Left renal pelvis (tissue), 4 donors: ENCODE measurements around the gene PRDM10. TPM values are rescaled to one million over a fixed set of nuclear protein-coding genes. Genes with fewer than 3 reads are reported as not detected.

Experiments used
- DNase-seq, 4 donors: peaks; one replicate each; pipeline ENCODE4 v3.0.0-alpha.2; 2013; ENCODE audit warnings: low read depth in 4 of 4, low spot score in 3 of 4
- polyA plus RNA-seq, 4 donors: library from polyadenylated mRNA; unstranded; fragments of 120-200 nt; gene quantifications; one replicate each; pipeline ENCODE4 v1.2.1, GENCODE V29; 2013; ENCODE audit not compliant: insufficient read length in 4 of 4

Gene PRDM10
- polyA plus RNA-seq, 4 donors: 8.5 to 11.8 (median 10.1) TPM

DNA sequence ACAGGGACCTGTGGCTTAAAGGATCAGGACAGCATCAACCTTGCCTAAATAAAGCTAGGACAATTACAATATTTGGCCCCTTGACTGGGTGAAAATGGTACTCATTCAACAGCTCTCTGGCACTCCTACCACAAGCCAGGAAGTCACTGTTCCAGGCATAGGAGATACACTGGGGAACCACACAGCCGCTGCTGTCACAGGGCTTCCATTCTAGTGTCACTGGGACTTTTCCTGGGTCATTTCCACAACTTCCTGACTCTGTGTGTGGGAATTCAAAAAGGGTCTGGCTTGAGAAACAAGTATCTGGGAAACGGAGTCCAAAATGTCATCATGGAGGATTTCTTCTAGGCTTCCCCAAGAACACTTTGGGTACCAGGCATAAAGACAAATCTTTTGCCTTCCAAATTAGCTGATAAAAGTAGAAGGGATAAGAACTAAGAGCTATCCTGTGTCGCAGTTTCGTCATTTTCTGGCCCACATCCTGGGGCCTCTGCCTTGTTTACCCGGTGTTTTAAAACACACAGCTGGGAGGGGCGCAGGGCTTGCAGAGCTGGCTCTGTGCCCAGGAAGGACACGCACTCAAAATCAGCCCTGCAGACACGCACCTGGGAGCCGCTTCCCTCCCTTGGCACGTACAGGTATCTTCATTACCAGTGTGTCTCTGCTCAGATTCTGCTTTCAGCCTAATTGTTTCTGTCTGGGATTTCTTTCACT, 149.0 kb downstream of the PRDM10 start:
- peak in 1 of 4 donors; percentile 35 for DNase-seq

- DNase-seq: no peak
These were observed 150.4 kb downstream of the PRDM10 start for GRCh38 chr11:129852125-129852740.

Other genes with a start within 250 kb of the PRDM10 start
- gene TMEM45B, start 187.0 kb downstream of the PRDM10 start, polyA plus RNA-seq: 10 to 100 TPM in 3 of 4 donors, under 1 TPM in 1; 0.57 to 29.7 (median 21.1) TPM
- 10 to 100 TPM; 31.2 to 59.4 (median 39.0) TPM for gene NFRKB, start 107.3 kb downstream of the PRDM10 start, polyA plus RNA-seq
- gene APLP2, start 67.1 kb upstream of the PRDM10 start, polyA plus RNA-seq: 100 to 1,000 TPM; 230 to 504 (median 454) TPM
- 10 to 100 TPM in 3 of 4 donors, under 1 TPM in 1; 0.82 to 36.0 (median 29.7) TPM for gene ST14, start 156.9 kb upstream of the PRDM10 start, polyA plus RNA-seq